ENCODE data around the gene PRDX3. TPM values are rescaled to one million over a fixed set of nuclear protein-coding genes. Genes with fewer than 3 reads are reported as not detected.
A peak's percentile ranks its signal among the peaks of the same experiment; 100 is the strongest.

Gene PRDX3
- total RNA-seq = 100 to 1,000 TPM; 125 to 201 (median 156) TPM

DNA sequence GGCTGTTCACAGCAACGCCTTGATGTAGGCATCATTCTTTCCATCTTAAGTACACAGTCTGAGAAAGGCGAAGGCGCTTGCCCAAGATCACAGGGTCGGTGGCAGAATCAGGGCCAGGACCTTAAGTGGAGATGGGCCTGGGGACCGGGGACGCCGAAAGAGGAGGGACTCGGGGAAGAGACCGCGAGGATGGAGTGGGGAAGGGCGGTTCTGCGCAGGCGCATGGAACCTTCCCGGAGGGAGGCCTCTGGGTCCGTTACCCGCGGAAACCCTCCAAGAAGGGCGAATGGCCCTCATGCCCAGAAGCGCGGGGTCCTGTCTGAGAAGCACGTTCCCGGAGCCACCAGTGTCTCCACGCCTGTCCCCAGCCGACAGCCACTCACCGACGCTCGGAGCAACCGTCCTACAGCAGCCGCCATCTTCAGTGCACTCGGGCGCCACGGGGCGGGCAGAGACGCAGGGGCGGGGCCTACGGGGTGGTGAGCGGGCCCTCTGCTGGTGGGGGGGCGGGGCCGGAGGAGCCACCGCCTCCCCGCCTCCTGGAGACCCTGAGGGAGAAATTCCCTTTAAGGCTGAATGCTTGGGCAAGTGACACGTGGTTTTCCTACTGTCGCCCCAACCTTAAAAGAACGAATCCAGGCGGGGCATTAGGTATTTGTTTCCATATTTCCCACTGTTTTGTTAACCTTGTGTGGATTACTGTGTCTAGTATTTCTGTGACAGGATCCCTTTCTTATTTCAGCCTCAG is at the start of gene PRDX3:
Gene PRDX3 (minus strand): TSS at position 441 of the 748 bp plus-strand sequence. CDS start 22 bp downstream, at position 419.
- DNase-seq (ENCODE audit: low spot score) = peak; percentile 89
- TF ChIP-seq, protein P1, sequence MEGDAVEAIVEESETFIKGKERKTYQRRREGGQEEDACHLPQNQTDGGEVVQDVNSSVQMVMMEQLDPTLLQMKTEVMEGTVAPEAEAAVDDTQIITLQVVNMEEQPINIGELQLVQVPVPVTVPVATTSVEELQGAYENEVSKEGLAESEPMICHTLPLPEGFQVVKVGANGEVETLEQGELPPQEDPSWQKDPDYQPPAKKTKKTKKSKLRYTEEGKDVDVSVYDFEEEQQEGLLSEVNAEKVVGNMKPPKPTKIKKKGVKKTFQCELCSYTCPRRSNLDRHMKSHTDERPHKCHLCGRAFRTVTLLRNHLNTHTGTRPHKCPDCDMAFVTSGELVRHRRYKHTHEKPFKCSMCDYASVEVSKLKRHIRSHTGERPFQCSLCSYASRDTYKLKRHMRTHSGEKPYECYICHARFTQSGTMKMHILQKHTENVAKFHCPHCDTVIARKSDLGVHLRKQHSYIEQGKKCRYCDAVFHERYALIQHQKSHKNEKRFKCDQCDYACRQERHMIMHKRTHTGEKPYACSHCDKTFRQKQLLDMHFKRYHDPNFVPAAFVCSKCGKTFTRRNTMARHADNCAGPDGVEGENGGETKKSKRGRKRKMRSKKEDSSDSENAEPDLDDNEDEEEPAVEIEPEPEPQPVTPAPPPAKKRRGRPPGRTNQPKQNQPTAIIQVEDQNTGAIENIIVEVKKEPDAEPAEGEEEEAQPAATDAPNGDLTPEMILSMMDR (IDR thresholded peaks at IDR 0.05) = no peak
- ATAC-seq (ENCODE audit: low FRiP score) = peak; percentile 100

- TF ChIP-seq, protein P1 (IDR thresholded peaks at IDR 0.05) = no peak
- DNase-seq (ENCODE audit: low spot score) = no peak
- no peak for ATAC-seq (ENCODE audit: low FRiP score)
These were observed 49.2 kb upstream of the PRDX3 start for GRCh38 chr10:119227825-119228224.

GRCh38 chr10:119225083-119225658 is 46.6 kb upstream of the PRDX3 start:
- no peak for DNase-seq (ENCODE audit: low spot score)
- no peak for ATAC-seq (ENCODE audit: low FRiP score)
- TF ChIP-seq, protein P1 (IDR thresholded peaks at IDR 0.05) = no peak

- DNase-seq (ENCODE audit: low spot score) (no peak), ATAC-seq (ENCODE audit: low FRiP score) (no peak)
- TF ChIP-seq, protein P1 (IDR thresholded peaks at IDR 0.05) = no peak
These were observed 44.4 kb upstream of the PRDX3 start for GRCh38 chr10:119222966-119223386.

GRCh38 chr10:119222537-119222936 is 43.9 kb upstream of the PRDX3 start:
- no peak for ATAC-seq (ENCODE audit: low FRiP score)
- TF ChIP-seq, protein P1 (IDR thresholded peaks at IDR 0.05) = no peak
- DNase-seq (ENCODE audit: low spot score) = no peak

GRCh38 chr10:119221666-119222065 is 43.1 kb upstream of the PRDX3 start:
- DNase-seq (ENCODE audit: low spot score) (no peak), ATAC-seq (ENCODE audit: low FRiP score) (peak; percentile 56)
- TF ChIP-seq, protein P1 (IDR thresholded peaks at IDR 0.05) = no peak

DNA sequence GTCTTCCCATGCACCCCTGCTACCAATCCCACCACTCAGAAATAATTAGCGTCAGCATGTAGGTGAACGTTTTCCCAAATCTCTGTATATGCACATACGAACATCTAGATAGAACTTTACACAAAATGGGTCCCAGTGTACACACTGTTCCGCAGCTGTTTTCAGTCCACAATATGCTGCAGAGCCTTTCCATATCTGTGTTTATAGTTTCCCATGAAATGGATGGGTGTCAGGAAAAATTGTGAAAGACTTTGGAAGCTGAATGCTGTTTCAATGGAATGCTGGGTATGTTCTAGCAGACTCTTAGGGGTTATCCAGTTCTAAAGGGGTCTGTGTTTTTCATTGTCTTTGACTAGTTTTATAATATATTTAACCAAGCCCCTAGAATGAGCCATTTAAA is 42.6 kb upstream of the PRDX3 start:
- TF ChIP-seq, protein P1 (IDR thresholded peaks at IDR 0.05) = no peak
- DNase-seq (ENCODE audit: low spot score) (no peak), ATAC-seq (ENCODE audit: low FRiP score) (peak; percentile 39)

Data from omental fat pad (tissue), 4 donors.